ENCODE measurements around the gene SPON2.

The SPON2 gene

GRCh38 chr4:1172971-1173757 is 781 bp upstream of the SPON2 start:
- DNase-seq (ENCODE audit: low spot score): no peak

GRCh38 chr4:1171311-1172227 is 814 bp downstream of the SPON2 start:
- peak; percentile 54 for DNase-seq (ENCODE audit: low spot score)

- DNase-seq (ENCODE audit: low spot score): no peak
Observed at GRCh38 chr4:1170976-1171310, 1.4 kb downstream of the SPON2 start.

GRCh38 chr4:1170156-1170975 is 2.0 kb downstream of the SPON2 start:
- no peak for DNase-seq (ENCODE audit: low spot score)

- no peak for DNase-seq (ENCODE audit: low spot score)
Observed at GRCh38 chr4:1169691-1170096, 2.7 kb downstream of the SPON2 start.

GRCh38 chr4:1169171-1169671 is 3.2 kb downstream of the SPON2 start:
- DNase-seq (ENCODE audit: low spot score): no peak

GRCh38 chr4:1168191-1169101 is 3.9 kb downstream of the SPON2 start:
- no peak for DNase-seq (ENCODE audit: low spot score)

- peak; percentile 87 for DNase-seq (ENCODE audit: low spot score)
Observed at GRCh38 chr4:1167244-1167949, 5.0 kb downstream of the SPON2 start.

- no peak for DNase-seq (ENCODE audit: low spot score)
Observed at GRCh38 chr4:1166509-1167243, 5.7 kb downstream of the SPON2 start.

- no peak for DNase-seq (ENCODE audit: low spot score)
Observed at GRCh38 chr4:1164956-1165545, 7.3 kb downstream of the SPON2 start.

GRCh38 chr4:1164444-1164843 is 7.9 kb downstream of the SPON2 start:
- no peak for DNase-seq (ENCODE audit: low spot score)

- DNase-seq (ENCODE audit: low spot score): no peak
Observed at GRCh38 chr4:1164040-1164439, 8.3 kb downstream of the SPON2 start.

GRCh38 chr4:1160351-1160750 is 12.0 kb downstream of the SPON2 start:
- no peak for DNase-seq (ENCODE audit: low spot score)

- no peak for DNase-seq (ENCODE audit: low spot score)
Observed at GRCh38 chr4:1156069-1156468, 16.3 kb downstream of the SPON2 start.

- DNase-seq (ENCODE audit: low spot score): no peak
Observed at GRCh38 chr4:1155314-1155713, 17.1 kb downstream of the SPON2 start.

- no peak for DNase-seq (ENCODE audit: low spot score)
Observed at GRCh38 chr4:1154523-1155182, 17.7 kb downstream of the SPON2 start.

- DNase-seq (ENCODE audit: low spot score): no peak
Observed at GRCh38 chr4:1154126-1154522, 18.3 kb downstream of the SPON2 start.

- no peak for DNase-seq (ENCODE audit: low spot score)
Observed at GRCh38 chr4:1153567-1154090, 18.8 kb downstream of the SPON2 start.

- no peak for DNase-seq (ENCODE audit: low spot score)
Observed at GRCh38 chr4:1152290-1152689, 20.1 kb downstream of the SPON2 start.

All from ecto neural progenitor cell (in vitro differentiated cells).